Measurements from ENCODE around the gene TSR1. TPM values are rescaled to one million over a fixed set of nuclear protein-coding genes. Genes with fewer than 3 reads are reported as not detected.

Gene TSR1
- 21.1 to 24.5 TPM (median 21.6 TPM) in 3 replicates for total RNA-seq
- long read RNA-seq, full-length matches to known transcripts: 66 of 91 reads
- long read RNA-seq, partial matches to known transcripts: 13 of 91 reads
- long read RNA-seq, other reads (novel, unspliced or antisense): 12 of 91 reads

DNA sequence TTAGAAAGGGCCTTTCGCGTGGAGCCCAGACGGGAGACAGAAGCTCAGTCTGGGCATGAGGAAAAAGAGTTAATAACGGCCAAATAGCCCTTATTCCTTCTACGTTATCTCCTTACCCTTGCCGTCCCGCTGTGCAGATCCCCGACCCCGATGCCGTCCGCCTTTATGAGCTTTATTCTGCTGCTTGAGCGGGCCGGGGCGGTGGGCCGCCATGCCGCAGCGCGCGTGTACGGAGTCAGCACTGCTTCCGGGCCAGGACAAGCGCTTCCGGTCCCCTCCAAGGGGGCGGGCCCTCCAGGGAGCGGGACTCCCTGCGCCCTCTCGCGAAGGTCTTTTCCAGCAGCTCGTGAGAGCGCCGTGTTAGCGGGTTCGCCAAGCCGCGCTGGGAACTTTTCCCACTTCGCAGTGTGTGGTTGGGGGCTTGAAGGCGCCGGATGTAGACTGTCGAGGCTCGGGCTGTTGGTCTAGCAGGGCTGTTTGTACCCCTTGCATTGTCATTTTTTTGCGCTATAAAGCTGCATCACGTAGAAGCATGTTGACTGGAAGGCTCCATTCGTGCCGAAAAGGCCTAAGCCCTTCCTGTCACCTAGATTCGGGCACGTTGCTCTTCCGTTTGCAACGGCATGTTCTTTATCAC lies at the start of gene TSR1:
TSS of gene TSR1 (minus strand) at position 243 of the 637 bp plus-strand sequence. CDS start at position 213, 30 bp downstream.
- Mint-ChIP-seq H3K27me3 (ENCODE audit: low read depth) (no peaks in the 10 kb centered on the region), H3K36me3 (ENCODE audit: low read depth) (peaks cover 7% of the 10 kb centered on the region), H3K4me1 (ENCODE audit: low read depth) (peaks cover 27% of the 10 kb centered on the region), H3K27ac (ENCODE audit: unreplicated experiment) (peak within 1 kb of the TSS; percentile 96), H3K9me3 (ENCODE audit: low read depth) (no peaks in the 10 kb centered on the region), H3K4me3 (ENCODE audit: unreplicated experiment) (peak within 1 kb of the TSS; percentile 91)
- peak; percentile 97 for DNase-seq (ENCODE audit: low spot score)
- TF ChIP-seq, protein P1, sequence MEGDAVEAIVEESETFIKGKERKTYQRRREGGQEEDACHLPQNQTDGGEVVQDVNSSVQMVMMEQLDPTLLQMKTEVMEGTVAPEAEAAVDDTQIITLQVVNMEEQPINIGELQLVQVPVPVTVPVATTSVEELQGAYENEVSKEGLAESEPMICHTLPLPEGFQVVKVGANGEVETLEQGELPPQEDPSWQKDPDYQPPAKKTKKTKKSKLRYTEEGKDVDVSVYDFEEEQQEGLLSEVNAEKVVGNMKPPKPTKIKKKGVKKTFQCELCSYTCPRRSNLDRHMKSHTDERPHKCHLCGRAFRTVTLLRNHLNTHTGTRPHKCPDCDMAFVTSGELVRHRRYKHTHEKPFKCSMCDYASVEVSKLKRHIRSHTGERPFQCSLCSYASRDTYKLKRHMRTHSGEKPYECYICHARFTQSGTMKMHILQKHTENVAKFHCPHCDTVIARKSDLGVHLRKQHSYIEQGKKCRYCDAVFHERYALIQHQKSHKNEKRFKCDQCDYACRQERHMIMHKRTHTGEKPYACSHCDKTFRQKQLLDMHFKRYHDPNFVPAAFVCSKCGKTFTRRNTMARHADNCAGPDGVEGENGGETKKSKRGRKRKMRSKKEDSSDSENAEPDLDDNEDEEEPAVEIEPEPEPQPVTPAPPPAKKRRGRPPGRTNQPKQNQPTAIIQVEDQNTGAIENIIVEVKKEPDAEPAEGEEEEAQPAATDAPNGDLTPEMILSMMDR (IDR thresholded peaks at IDR 0.05): peak; percentile 68

DNA sequence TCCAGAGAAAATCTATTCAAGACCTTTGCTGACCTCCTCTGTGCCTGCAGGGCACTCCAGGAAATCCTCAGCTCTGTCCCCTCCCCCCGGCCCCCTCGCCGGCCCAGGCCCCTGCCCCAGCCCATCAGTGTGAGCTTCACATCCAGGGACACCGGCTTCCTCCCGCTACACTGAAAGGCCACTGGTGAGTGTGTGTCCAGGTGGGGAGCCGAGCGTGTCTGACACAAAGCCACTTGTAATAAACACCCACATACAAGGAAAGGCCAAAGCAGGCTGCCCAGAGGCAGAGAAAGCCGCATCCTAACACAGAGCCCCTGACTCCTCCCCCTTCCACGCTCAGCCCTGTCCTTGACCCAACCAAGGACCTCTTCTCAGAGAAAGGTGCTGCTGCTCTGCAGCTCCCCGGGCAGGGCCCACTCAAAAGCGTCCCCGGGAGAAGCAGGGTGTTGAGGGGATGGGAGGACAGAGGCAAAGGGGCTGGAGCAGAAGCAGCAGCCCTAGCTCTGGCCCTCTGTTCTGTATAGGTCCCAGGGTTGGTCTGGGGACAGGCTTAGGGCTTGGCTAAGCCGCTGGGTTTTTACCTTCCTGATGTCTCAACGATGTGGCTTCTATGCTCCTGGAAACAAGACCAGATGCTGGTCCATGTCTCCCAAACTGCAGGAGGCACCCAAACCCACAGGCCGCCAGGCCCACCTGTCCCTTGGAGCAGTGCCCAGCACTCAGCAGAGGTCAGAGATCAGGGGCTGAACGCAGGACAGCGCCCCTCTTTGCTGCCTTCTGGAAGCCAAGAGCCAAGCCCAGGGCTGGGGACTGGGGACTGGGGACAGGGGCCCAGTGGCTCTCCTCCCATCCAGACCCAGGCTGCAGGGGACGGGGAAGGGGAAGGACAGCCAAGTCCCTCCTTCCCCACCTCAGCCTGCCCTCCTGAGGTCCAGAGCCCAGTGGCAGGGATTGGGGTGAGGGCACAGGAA lies 49.3 kb upstream of the TSR1 start:
- H3K36me3 Mint-ChIP-seq (ENCODE audit: low read depth): peaks cover 6% of the 10 kb centered on the region
- H3K9me3 Mint-ChIP-seq (ENCODE audit: low read depth): no peaks in the 10 kb centered on the region
- TF ChIP-seq, protein P1 (IDR thresholded peaks at IDR 0.05): no peak
- H3K4me3 Mint-ChIP-seq (ENCODE audit: unreplicated experiment): no peak overlapping the region
- no peaks in the 10 kb centered on the region for H3K27me3 Mint-ChIP-seq (ENCODE audit: low read depth)
- peaks cover 11% of the 10 kb centered on the region for H3K4me1 Mint-ChIP-seq (ENCODE audit: low read depth)
- DNase-seq (ENCODE audit: low spot score): no peak
- H3K27ac Mint-ChIP-seq (ENCODE audit: unreplicated experiment): no peak overlapping the region

DNA sequence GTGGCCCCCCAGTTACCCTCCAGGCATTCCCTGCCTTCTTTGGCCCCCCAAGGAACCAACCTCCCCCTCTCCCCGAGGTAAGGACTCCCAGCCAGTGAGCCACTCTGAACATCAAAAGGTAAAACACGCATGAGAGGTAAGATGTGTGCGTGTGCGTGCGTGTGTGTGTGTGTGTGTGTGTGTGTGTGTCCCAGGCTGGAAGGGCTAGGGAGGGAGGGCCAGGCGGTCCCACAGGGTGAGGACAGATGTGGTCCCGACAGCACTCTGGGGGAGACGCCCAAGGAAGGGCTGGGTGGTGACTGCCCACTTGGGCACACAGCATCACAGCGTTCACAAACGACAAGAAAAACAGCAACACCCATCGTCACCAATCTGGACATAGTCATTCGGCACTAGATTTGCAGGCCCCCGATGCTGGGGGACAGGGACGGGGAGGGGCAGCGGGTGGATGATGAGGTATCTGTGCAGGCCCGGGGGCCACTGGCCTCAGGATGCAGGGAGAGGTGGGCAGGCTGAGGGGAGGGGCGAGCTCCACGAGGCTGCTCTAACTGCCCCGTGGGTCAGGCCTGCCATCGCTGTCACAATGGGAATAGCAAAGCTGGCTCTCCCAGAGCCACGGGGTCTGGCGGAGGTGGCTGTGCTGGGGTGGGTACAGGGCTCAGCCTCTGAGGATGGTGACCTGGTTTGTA lies 48.3 kb upstream of the TSR1 start:
- TF ChIP-seq, protein P1 (IDR thresholded peaks at IDR 0.05): no peak
- no peak for DNase-seq (ENCODE audit: low spot score)
- Mint-ChIP-seq H3K9me3 (ENCODE audit: low read depth) (no peaks in the 10 kb centered on the region), H3K36me3 (ENCODE audit: low read depth) (peaks cover 6% of the 10 kb centered on the region), H3K4me1 (ENCODE audit: low read depth) (peaks cover 10% of the 10 kb centered on the region), H3K27me3 (ENCODE audit: low read depth) (no peaks in the 10 kb centered on the region), H3K27ac (ENCODE audit: unreplicated experiment) (no peak overlapping the region), H3K4me3 (ENCODE audit: unreplicated experiment) (no peak overlapping the region)

DNA sequence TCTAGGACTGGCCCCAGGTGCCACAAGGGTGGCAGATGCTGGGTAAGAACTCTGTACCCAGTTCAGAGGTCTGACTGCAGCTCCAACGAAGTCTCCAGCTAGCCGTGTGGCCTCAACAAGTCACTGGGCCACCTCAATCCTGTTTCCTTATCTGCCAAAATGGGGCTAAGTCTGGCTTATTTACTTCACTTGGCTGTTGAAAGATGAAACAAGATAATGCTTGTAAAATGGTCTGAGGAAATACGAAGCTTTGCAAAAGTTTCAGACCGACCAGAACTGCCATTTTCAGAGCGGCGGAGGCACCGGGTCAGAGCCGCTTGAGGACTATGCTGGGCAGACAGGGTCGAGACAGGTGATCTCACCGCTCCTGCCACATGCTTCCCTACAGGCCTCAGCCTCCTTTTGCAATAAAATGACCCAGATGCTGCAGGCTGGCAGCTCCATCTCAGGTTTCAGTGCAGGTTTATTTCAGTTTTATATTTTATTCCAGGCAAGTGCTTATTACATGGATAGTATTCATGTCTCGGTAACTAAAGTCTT lies 47.4 kb upstream of the TSR1 start:
- H3K36me3 Mint-ChIP-seq (ENCODE audit: low read depth): peaks cover 9% of the 10 kb centered on the region
- H3K27ac Mint-ChIP-seq (ENCODE audit: unreplicated experiment): no peak overlapping the region
- peaks cover 10% of the 10 kb centered on the region for H3K4me1 Mint-ChIP-seq (ENCODE audit: low read depth)
- H3K9me3 Mint-ChIP-seq (ENCODE audit: low read depth): no peaks in the 10 kb centered on the region
- no peak for DNase-seq (ENCODE audit: low spot score)
- no peak overlapping the region for H3K4me3 Mint-ChIP-seq (ENCODE audit: unreplicated experiment)
- TF ChIP-seq, protein P1 (IDR thresholded peaks at IDR 0.05): no peak
- no peaks in the 10 kb centered on the region for H3K27me3 Mint-ChIP-seq (ENCODE audit: low read depth)
